NCI-H2029 treated with DMSO at 0.1 percent for 48 hours (cell line): ENCODE data around the gene TNS3.

Source experiments
- DNase-seq: peaks from one replicate; lab custom pipeline; 2025; lab: John Stamatoyannopoulos, UW

Gene TNS3

GRCh38 chr7:47346377-47346914, 235.5 kb downstream of the TNS3 start:
- no peak for DNase-seq

GRCh38 chr7:47345857-47346298, 236.0 kb downstream of the TNS3 start:
- DNase-seq = no peak

- DNase-seq = no peak
Measured at GRCh38 chr7:47344171-47344955, 237.5 kb downstream of the TNS3 start.

- DNase-seq = no peak
Measured at GRCh38 chr7:47343061-47343455, 238.9 kb downstream of the TNS3 start.

GRCh38 chr7:47342296-47343060, 239.4 kb downstream of the TNS3 start:
- no peak for DNase-seq

GRCh38 chr7:47340517-47340916, 241.4 kb downstream of the TNS3 start:
- DNase-seq = no peak

- no peak for DNase-seq
Measured at GRCh38 chr7:47338026-47338425, 243.9 kb downstream of the TNS3 start.

- DNase-seq = no peak
Measured at GRCh38 chr7:47337531-47337930, 244.4 kb downstream of the TNS3 start.

GRCh38 chr7:47336472-47337425, 245.2 kb downstream of the TNS3 start:
- no peak for DNase-seq

- no peak for DNase-seq
Measured at GRCh38 chr7:47335557-47336471, 246.1 kb downstream of the TNS3 start.

GRCh38 chr7:47335071-47335470, 246.8 kb downstream of the TNS3 start:
- no peak for DNase-seq

- no peak for DNase-seq
Measured at GRCh38 chr7:47333959-47334358, 248.0 kb downstream of the TNS3 start.

GRCh38 chr7:47333554-47333887, 248.4 kb downstream of the TNS3 start:
- no peak for DNase-seq

- no peak for DNase-seq
Measured at GRCh38 chr7:47332681-47333553, 249.0 kb downstream of the TNS3 start.

GRCh38 chr7:47332213-47332612, 249.7 kb downstream of the TNS3 start:
- no peak for DNase-seq

- no peak for DNase-seq
Measured at GRCh38 chr7:47331179-47331565, 250.7 kb downstream of the TNS3 start.

- no peak for DNase-seq
Measured at GRCh38 chr7:47330561-47331178, 251.2 kb downstream of the TNS3 start.

GRCh38 chr7:47330026-47330425, 251.9 kb downstream of the TNS3 start:
- no peak for DNase-seq

- no peak for DNase-seq
Measured at GRCh38 chr7:47329320-47329926, 252.5 kb downstream of the TNS3 start.
